ENCODE data around the gene AFMID. TPM values are rescaled to one million over a fixed set of nuclear protein-coding genes. Genes with fewer than 3 reads are reported as not detected.

AFMID gene
- total RNA-seq, 1 experiment from 2014 or later, result 65.8 TPM

DNA sequence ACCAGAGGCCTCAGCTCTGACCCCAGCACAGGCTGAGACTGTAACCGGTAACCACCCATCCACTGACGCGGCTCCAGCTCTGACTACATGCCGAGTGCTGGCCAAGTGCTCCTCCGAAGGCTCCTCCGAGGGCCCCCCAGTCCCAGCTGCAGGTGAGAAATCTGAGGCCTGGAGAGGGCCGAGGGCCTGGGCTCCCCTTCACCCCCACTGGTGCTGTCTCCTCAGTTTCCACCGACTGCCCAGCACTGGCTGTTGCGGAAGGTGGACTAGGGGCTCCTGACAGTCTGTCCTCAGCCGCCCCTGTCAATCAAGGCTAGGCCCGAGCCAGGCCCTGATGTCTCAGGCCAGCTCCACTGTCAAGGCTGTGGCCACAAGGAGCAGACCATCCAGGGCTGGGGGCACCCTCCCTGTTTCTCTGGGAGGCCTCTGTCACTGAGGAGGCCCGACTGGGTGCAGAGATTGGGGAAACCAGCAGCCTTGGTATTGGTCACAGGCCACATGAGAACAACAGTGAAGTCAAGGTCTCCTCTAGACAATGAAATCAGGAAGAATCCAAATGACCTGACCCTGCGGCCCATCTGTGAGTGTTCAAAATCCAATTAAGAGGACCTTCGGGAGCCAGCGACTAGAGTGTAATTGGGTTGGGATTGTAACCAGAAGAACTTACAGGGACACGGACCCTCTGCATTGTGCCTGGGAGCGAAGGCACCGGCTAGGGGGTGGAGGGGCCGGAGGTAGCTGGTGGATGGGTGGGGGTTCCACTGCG lies 49.4 kb downstream of the AFMID start:
- Histone ChIP-seq H3K4me2 (ENCODE audit: low read length) (no peak overlapping the region), H3K27me3 (ENCODE audit: insufficient read depth, low read length) (no peaks in the 10 kb centered on the region), H3K4me3 (replicated peaks in 1 of 2; ENCODE audit: low read depth in 1 of 2, low read length in 2 of 2) (no peak overlapping the region), H3K9ac (ENCODE audit: low read length) (no peak overlapping the region), H4K20me1 (ENCODE audit: insufficient read depth) (no peaks in the 10 kb centered on the region), H2AFZ (ENCODE audit: low read depth, low read length, poor library complexity, severe bottlenecking) (no peak overlapping the region), H3K36me3 (ENCODE audit: control insufficient read depth in 1 of 2, insufficient read depth in 2 of 2, low read length in 2 of 2) (no peaks in the 10 kb centered on the region), H3K79me2 (ENCODE audit: insufficient read depth, low read length) (no peaks in the 10 kb centered on the region), H3K4me1 (ENCODE audit: control insufficient read depth in 1 of 2, insufficient read depth in 2 of 2, low read length in 2 of 2) (peaks cover 0 to 4% of the 10 kb centered on the region in 2 experiments; a peak in 1 of 4 replicates), H3K27ac (ENCODE audit: low read depth, low read length) (no peak overlapping the region), H3K9me3 (ENCODE audit: control insufficient read depth in 1 of 2, insufficient read depth in 1 of 2, low read depth in 1 of 2, low read length in 2 of 2) (no peaks in the 10 kb centered on the region), H3K9me2 (ENCODE audit: insufficient read depth) (no peaks in the 10 kb centered on the region)
- DNase-seq (ENCODE audit: low read depth, low spot score) (no peak), ATAC-seq (no peak)
- RAD21 ChIA-PET (ENCODE audit: low non-redundant PET in 1 of 2, low total read pairs in 2 of 2, uncharacterized antibody in 2 of 2, unreplicated experiment in 2 of 2), result no interaction called here
- TF ChIP-seq CBX3 (IDR thresholded peaks at IDR 0.05; ENCODE audit: low read depth), result no peak
- intact Hi-C loops (cut with micrococcal nuclease), result no loop called here
- CTCF ChIA-PET, result interaction anchor here (0.5 to 2.0 kb wide), 2 partner anchors 14 to 94 kb away, joined by 4 to 11 read pairs; no protein-coding TSS in a partner anchor
- no TSS peak for BruUV-seq (replicated peaks)
- POLR2A ChIA-PET, result no interaction called here

DNA sequence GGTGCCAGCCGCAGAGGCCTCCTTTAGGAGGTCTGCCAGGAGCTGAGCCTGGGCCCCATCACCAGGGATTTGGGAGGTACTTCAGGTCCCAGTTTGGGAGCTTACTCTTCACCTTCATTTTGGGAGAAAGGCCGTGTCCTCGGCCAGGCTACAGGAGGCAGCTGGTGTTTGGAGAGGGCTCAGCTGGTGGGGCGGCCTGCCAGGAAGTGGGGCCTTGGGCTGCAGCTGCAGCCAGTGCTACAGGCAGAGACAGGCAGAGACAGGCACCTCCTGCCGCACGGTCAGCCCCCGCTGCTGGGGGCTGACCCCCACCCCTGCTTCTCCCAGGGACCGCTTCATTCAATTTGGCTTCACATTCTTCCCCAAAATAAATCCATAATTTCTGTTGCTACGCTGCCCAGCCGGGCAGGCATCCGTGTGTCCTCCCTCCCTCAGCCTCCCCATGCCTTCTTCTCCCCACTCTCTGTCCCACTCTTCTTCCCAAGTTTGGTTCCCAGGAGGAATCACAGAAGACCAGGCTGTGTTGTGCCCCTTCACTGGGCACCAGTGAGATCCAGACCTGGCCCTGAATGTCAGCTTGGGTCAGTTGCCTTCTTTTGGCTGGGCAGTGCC lies 50.3 kb downstream of the AFMID start:
- no peak for TF ChIP-seq CEBPB (IDR thresholded peaks at IDR 0.05; ENCODE audit: low read depth)
- TF ChIP-seq TCF7L2 (IDR thresholded peaks at IDR 0.05; ENCODE audit: borderline replicate concordance, extremely low read depth, insufficient read depth, insufficient read length), result no peak
- TF ChIP-seq, protein P1, sequence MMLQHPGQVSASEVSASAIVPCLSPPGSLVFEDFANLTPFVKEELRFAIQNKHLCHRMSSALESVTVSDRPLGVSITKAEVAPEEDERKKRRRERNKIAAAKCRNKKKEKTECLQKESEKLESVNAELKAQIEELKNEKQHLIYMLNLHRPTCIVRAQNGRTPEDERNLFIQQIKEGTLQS (IDR thresholded peaks at IDR 0.05), result no peak
- no peak for TF ChIP-seq ZNF274 (IDR thresholded peaks at IDR 0.05; ENCODE audit: low read depth, low read length)
- TF ChIP-seq YY1 (IDR thresholded peaks at IDR 0.05; ENCODE audit: extremely low read depth, insufficient replicate concordance, low read depth, low read length), result no peak
- no peak for TF ChIP-seq EGR1 (IDR thresholded peaks at IDR 0.05; ENCODE audit: low read depth)
- TF ChIP-seq, protein P2, sequence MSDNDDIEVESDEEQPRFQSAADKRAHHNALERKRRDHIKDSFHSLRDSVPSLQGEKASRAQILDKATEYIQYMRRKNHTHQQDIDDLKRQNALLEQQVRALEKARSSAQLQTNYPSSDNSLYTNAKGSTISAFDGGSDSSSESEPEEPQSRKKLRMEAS (IDR thresholded peaks at IDR 0.05), result no peak
- no peak for TF ChIP-seq SIN3A (IDR thresholded peaks at IDR 0.05; ENCODE audit: low read depth)
- TF ChIP-seq, protein P3, sequence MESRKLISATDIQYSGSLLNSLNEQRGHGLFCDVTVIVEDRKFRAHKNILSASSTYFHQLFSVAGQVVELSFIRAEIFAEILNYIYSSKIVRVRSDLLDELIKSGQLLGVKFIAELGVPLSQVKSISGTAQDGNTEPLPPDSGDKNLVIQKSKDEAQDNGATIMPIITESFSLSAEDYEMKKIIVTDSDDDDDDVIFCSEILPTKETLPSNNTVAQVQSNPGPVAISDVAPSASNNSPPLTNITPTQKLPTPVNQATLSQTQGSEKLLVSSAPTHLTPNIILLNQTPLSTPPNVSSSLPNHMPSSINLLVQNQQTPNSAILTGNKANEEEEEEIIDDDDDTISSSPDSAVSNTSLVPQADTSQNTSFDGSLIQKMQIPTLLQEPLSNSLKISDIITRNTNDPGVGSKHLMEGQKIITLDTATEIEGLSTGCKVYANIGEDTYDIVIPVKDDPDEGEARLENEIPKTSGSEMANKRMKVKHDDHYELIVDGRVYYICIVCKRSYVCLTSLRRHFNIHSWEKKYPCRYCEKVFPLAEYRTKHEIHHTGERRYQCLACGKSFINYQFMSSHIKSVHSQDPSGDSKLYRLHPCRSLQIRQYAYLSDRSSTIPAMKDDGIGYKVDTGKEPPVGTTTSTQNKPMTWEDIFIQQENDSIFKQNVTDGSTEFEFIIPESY (IDR thresholded peaks at IDR 0.05; ENCODE audit: extremely low read depth, insufficient replicate concordance, low read length), result no peak
- no peaks in the 10 kb centered on the region for H4K20me1 ChIP-seq (ENCODE audit: insufficient read depth)
- no peaks in the 10 kb centered on the region for H3K9me2 ChIP-seq (ENCODE audit: insufficient read depth)
- no peaks in the 10 kb centered on the region for H3K79me2 ChIP-seq (ENCODE audit: insufficient read depth, low read length)
- ChIA-PET RAD21 (ENCODE audit: low non-redundant PET in 1 of 2, low total read pairs in 2 of 2, uncharacterized antibody in 2 of 2, unreplicated experiment in 2 of 2) (no interaction called here), POLR2A (no interaction called here), CTCF (interaction anchor here (1.1 to 2.0 kb wide), 2 partner anchors 11 to 13 kb away, joined by 3 to 11 read pairs; no protein-coding TSS in a partner anchor)
- no peaks in the 10 kb centered on the region for H3K27me3 ChIP-seq (ENCODE audit: insufficient read depth, low read length)
- no peak for ATAC-seq
- no peaks in the 10 kb centered on the region for H3K36me3 ChIP-seq (ENCODE audit: control insufficient read depth in 1 of 2, insufficient read depth in 2 of 2, low read length in 2 of 2)
- DNase-seq (ENCODE audit: low read depth, low spot score), result no peak
- H2AFZ ChIP-seq (ENCODE audit: low read depth, low read length, poor library complexity, severe bottlenecking), result no peak overlapping the region
- no peak overlapping the region for H3K9ac ChIP-seq (ENCODE audit: low read length)
- no peaks in the 10 kb centered on the region for H3K9me3 ChIP-seq (ENCODE audit: control insufficient read depth in 1 of 2, insufficient read depth in 1 of 2, low read depth in 1 of 2, low read length in 2 of 2)
- no peak overlapping the region for H3K4me2 ChIP-seq (ENCODE audit: low read length)
- no peak overlapping the region for H3K27ac ChIP-seq (ENCODE audit: low read depth, low read length)
- intact Hi-C loops (cut with micrococcal nuclease), result no loop called here
- peaks cover 0 to 9% of the 10 kb centered on the region in 2 experiments; a peak in 1 of 4 replicates for H3K4me1 ChIP-seq (ENCODE audit: control insufficient read depth in 1 of 2, insufficient read depth in 2 of 2, low read length in 2 of 2)
- no peak overlapping the region for H3K4me3 ChIP-seq (replicated peaks in 1 of 2; ENCODE audit: low read depth in 1 of 2, low read length in 2 of 2)
- BruUV-seq (replicated peaks), result no TSS peak
